PC-9 (cell line): Measurements from ENCODE around the gene WDR33.

ENCODE experiments used
- CTCF ChIP-seq: fragments of 200-600 bp; sonication (generic); conservative IDR thresholded peaks from 2 replicates; pipeline ENCODE4 v1.6.1; 2017; ENCODE audit warnings: mixed run types, antibody characterized with exemption, mild to moderate bottlenecking, moderate library complexity
- EZH2 ChIP-seq: fragments of 200-600 bp; sonication (generic); IDR thresholded peaks from 2 replicates; pipeline ENCODE4 v1.8.0; 2017; ENCODE audit warnings: antibody characterized with exemption, low read depth

- TF ChIP-seq CTCF (no peak), EZH2 (no peak)
Measured at GRCh38 chr2:127688405-127688804, 122.6 kb downstream of the WDR33 start.
